Coronary artery (tissue), 2 donors: ENCODE data around the gene MYCT1.

Source experiments
- DNase-seq: peaks from one replicate; pipeline ENCODE4 v3.0.0-alpha.2; 2017; ENCODE audit warnings: low spot score
- H3K27ac ChIP-seq, 2 donors: fragments of 200-600 bp; sonication (generic); one replicate each; pipeline ENCODE4 v1.5.1; 2016 to 2019
- H3K4me3 ChIP-seq: fragments of 200-600 bp; sonication (generic); 2 replicates; pipeline ENCODE4 v1.5.1; 2016; ENCODE audit warnings: mild to moderate bottlenecking, moderate library complexity
- TF ChIP-seq, protein P1 (sequence below): fragments of 200-600 bp; sonication (generic); IDR thresholded peaks from one replicate; pipeline ENCODE4 v1.5.1; 2019; ENCODE audit warnings: antibody characterized with exemption

The MYCT1 gene

DNA sequence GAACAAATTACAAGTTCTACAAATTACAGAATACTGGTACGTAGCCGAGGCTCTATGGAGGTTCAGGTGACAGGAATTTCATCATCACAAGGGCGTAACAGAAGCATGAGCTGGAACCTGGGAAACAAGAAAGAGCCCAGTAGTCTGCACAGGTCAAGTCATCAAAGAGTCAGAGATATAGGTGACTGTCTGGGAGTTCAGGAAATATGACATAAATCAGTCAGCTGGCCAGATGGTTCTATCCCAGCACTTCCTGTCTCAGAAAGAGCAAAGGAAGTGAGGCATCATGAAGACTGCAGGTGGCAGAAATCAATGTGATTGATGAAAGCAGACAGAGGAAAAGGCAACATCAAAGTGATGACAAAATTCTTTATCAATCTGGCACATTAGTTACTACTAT is 23.3 kb downstream of the MYCT1 start:
- Histone ChIP-seq H3K4me3 (no peak overlapping the region), H3K27ac (no peak overlapping the region)
- TF ChIP-seq, protein P1, sequence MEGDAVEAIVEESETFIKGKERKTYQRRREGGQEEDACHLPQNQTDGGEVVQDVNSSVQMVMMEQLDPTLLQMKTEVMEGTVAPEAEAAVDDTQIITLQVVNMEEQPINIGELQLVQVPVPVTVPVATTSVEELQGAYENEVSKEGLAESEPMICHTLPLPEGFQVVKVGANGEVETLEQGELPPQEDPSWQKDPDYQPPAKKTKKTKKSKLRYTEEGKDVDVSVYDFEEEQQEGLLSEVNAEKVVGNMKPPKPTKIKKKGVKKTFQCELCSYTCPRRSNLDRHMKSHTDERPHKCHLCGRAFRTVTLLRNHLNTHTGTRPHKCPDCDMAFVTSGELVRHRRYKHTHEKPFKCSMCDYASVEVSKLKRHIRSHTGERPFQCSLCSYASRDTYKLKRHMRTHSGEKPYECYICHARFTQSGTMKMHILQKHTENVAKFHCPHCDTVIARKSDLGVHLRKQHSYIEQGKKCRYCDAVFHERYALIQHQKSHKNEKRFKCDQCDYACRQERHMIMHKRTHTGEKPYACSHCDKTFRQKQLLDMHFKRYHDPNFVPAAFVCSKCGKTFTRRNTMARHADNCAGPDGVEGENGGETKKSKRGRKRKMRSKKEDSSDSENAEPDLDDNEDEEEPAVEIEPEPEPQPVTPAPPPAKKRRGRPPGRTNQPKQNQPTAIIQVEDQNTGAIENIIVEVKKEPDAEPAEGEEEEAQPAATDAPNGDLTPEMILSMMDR, result no peak
- DNase-seq, result no peak

DNA sequence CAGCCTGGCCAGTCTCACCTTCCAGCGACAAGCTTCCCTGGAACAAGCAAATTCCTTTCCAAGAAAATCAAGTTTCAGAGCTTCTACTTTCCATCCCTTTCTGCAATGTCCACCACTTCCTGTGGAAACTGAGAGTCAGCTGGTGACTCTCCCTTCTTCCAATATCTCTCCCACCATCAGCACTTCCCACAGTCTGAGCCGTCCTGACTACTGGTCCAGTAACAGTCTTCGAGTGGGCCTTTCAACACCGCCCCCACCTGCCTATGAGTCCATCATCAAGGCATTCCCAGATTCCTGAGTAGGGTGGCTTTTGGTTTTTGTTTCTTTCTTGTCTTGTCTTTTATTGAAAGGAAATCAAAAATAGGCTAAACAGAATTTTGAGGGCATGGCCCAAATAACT is 24.3 kb downstream of the MYCT1 start:
- TF ChIP-seq, protein P1, result no peak
- Histone ChIP-seq H3K4me3 (no peak overlapping the region), H3K27ac (no peak overlapping the region)
- DNase-seq, result no peak

DNA sequence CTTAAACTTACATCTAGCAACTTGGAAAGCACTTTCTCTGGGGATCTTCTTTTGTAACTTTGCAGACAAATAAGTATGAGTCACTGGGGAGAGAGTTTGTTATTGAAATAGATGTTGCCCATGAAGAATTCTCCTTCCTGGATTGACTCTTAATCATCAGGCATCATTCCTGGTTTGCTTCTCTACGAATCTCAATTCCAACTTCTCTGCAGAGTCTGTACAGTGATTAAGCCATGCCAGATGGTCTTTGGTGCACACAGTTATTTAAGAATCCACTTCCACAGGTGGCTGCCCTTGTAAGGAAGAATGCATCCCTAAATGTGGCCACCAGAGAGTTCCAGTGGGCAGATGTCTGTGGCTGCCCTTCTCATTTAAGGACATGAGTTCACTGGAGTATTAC is 25.7 kb downstream of the MYCT1 start:
- no peak for DNase-seq

DNA sequence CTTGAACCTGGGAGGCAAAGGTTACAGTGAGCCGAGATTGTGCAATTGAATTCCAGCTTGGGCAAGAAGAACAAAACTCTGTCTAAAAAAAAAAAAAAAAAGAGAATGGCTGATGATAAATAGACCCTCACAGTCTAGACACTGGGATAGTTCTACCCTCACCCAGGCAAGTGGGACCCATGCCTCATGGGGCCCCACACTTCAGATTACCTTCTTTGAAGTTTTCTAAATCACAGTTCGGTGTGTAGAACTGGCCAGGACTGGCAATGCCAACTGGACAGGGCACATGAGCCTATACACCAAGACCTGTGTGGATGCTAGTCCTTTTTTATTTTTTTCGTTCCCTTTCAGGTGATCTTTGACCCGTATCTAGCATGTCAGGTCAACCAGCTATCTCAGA is 28.6 kb downstream of the MYCT1 start:
- Histone ChIP-seq H3K27ac (no peak overlapping the region), H3K4me3 (no peak overlapping the region)
- TF ChIP-seq, protein P1, result no peak
- no peak for DNase-seq

More for the DNA sequence above, 25.7 kb downstream of the MYCT1 start:
- Histone ChIP-seq H3K4me3 (no peak overlapping the region), H3K27ac (no peak overlapping the region)
- TF ChIP-seq, protein P1, result no peak

DNA sequence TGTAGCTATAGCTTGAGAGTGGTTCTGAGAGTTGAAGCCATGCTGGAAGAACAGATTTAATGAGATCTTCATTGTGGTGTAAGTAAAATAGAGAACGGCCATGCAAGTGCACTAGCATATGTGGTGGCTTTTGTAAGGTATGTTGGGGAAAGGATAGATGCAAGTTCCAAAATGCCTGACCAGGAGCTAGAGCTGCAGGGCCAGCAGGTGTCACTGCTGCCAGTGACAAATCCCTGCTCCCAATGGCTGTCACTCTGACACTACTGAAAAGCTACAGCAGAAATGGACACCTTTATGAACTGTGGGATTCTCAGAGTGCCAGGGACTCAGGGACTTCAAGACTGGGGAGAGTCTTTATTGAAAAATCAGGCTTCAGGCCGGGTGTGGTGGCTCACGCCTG is 29.8 kb downstream of the MYCT1 start:
- DNase-seq, result no peak

DNA sequence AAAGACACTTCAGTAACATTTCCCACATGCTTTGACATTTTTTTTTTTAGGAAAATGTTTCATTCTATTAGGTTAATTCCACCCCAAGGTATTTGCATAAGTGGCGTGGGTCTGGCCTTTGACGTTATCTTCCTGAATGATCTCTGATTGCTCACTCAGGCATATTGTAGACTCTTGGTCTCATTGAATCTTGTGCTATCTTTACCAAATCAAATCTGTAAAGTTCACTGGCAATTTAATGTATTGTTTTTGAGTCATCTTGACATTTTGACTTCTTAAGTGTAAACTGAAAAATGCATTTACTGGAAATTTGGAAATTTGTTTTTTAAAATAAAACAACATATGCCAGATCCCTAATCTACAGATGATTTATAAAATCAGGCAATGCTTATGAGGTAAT is 36.9 kb downstream of the MYCT1 start:
- no peak overlapping the region for H3K27ac ChIP-seq
- TF ChIP-seq, protein P1, result no peak
- no peak overlapping the region for H3K4me3 ChIP-seq
- no peak for DNase-seq

More for the DNA sequence above, 29.8 kb downstream of the MYCT1 start:
- Histone ChIP-seq H3K27ac (no peak overlapping the region), H3K4me3 (no peak overlapping the region)
- TF ChIP-seq, protein P1, result no peak

DNA sequence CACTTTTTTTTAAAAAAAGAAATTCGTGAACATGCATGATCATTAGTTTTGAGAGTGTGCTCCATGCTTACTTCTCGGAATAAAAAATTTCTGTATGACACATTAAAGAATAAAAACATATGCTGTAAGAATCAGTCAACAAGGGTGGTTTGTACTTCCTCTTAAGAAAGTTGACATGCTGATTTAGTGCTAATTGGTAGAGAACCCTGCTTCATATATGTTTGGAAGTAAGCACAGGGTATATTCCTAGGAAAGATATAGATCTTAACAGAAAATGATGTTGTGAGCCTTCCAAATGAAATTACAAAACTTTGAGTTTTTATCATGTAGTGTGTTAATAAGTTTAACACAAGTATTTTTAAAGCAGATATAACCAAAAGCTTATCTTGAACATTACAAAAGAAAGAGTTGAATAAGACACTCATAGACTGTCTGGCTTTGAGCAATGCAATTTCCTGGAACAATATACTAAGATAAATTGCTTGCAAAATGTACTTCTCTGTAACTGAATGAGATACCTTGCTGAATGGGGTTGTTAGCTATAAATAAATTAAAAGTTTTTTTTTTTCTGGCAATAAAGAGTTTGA is 39.1 kb downstream of the MYCT1 start:
- TF ChIP-seq, protein P1, result no peak
- DNase-seq, result no peak
- Histone ChIP-seq H3K4me3 (no peak overlapping the region), H3K27ac (no peak overlapping the region)
